ENCODE data around the gene KCNJ14.

KCNJ14 gene

GRCh38 chr19:48513289-48514122 lies 58.1 kb downstream of the KCNJ14 start:
- TF ChIP-seq ZBTB7A (IDR thresholded peaks at IDR 0.05; ENCODE audit: low read depth), result peak; percentile 92
- no peak for TF ChIP-seq NFIC (IDR thresholded peaks at IDR 0.05)
- 0 out of 2 replicates have a peak, but pooled peaks have one; percentile 49 for TF ChIP-seq TAF1 (IDR thresholded peaks at IDR 0.05; ENCODE audit: low read depth)
- no peak for TF ChIP-seq CEBPB (IDR thresholded peaks at IDR 0.05)
- TF ChIP-seq RAD21 (IDR thresholded peaks at IDR 0.05; ENCODE audit: low read depth), result no peak
- no peak for TF ChIP-seq EGR1 (IDR thresholded peaks at IDR 0.05)
- TF ChIP-seq, protein P1, sequence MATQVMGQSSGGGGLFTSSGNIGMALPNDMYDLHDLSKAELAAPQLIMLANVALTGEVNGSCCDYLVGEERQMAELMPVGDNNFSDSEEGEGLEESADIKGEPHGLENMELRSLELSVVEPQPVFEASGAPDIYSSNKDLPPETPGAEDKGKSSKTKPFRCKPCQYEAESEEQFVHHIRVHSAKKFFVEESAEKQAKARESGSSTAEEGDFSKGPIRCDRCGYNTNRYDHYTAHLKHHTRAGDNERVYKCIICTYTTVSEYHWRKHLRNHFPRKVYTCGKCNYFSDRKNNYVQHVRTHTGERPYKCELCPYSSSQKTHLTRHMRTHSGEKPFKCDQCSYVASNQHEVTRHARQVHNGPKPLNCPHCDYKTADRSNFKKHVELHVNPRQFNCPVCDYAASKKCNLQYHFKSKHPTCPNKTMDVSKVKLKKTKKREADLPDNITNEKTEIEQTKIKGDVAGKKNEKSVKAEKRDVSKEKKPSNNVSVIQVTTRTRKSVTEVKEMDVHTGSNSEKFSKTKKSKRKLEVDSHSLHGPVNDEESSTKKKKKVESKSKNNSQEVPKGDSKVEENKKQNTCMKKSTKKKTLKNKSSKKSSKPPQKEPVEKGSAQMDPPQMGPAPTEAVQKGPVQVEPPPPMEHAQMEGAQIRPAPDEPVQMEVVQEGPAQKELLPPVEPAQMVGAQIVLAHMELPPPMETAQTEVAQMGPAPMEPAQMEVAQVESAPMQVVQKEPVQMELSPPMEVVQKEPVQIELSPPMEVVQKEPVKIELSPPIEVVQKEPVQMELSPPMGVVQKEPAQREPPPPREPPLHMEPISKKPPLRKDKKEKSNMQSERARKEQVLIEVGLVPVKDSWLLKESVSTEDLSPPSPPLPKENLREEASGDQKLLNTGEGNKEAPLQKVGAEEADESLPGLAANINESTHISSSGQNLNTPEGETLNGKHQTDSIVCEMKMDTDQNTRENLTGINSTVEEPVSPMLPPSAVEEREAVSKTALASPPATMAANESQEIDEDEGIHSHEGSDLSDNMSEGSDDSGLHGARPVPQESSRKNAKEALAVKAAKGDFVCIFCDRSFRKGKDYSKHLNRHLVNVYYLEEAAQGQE (IDR thresholded peaks at IDR 0.05; ENCODE audit: low read depth), result no peak
- TF ChIP-seq EP300 (IDR thresholded peaks at IDR 0.05; ENCODE audit: borderline replicate concordance), result 0 out of 2 replicates have a peak, but pooled peaks have one; percentile 14
- TF ChIP-seq YY1 (IDR thresholded peaks at IDR 0.05; ENCODE audit: low read depth), result no peak
- peak; percentile 55; the same call in 1 of the 2 replicates for TF ChIP-seq USF1 (IDR thresholded peaks at IDR 0.05)
- TF ChIP-seq TCF12 (IDR thresholded peaks at IDR 0.05; ENCODE audit: low read depth), result peak; percentile 41; the same call in 1 of the 2 replicates
- TF ChIP-seq TEAD4 (IDR thresholded peaks at IDR 0.05), result no peak
- TF ChIP-seq, protein P2, sequence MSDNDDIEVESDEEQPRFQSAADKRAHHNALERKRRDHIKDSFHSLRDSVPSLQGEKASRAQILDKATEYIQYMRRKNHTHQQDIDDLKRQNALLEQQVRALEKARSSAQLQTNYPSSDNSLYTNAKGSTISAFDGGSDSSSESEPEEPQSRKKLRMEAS (IDR thresholded peaks at IDR 0.05), result peak; percentile 40
- TF ChIP-seq CREB1 (IDR thresholded peaks at IDR 0.05; ENCODE audit: low read depth), result no peak
- TF ChIP-seq FOXM1 (IDR thresholded peaks at IDR 0.05; ENCODE audit: borderline replicate concordance, low read depth), result no peak

DNA sequence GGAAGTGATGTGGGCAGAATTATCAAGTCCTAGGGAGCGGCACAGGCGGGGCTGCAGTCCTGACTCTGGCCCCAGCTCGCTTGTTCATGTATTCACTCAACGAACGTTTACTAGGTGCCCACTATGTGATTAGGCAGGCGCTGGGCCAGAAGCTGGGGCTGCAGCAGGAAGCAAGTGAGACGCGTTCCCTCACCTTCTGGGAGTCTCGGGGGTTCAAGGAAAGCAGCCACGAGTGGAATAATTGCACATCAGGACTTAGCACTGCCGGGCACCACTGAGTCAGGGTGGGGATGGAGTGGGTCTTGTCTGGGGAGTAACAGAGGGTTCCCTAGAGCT lies 58.7 kb downstream of the KCNJ14 start:
- TF ChIP-seq TCF12 (IDR thresholded peaks at IDR 0.05; ENCODE audit: low read depth), result no peak
- no peak for TF ChIP-seq CREB1 (IDR thresholded peaks at IDR 0.05; ENCODE audit: low read depth)
- TF ChIP-seq YY1 (IDR thresholded peaks at IDR 0.05; ENCODE audit: low read depth), result no peak
- no peak for TF ChIP-seq NFIC (IDR thresholded peaks at IDR 0.05)
- TF ChIP-seq FOXM1 (IDR thresholded peaks at IDR 0.05; ENCODE audit: borderline replicate concordance, low read depth), result no peak
- no peak for TF ChIP-seq ZBTB7A (IDR thresholded peaks at IDR 0.05; ENCODE audit: low read depth)
- TF ChIP-seq, protein P1 (IDR thresholded peaks at IDR 0.05; ENCODE audit: low read depth), result no peak
- TF ChIP-seq RAD21 (IDR thresholded peaks at IDR 0.05; ENCODE audit: low read depth), result no peak
- no peak for TF ChIP-seq EP300 (IDR thresholded peaks at IDR 0.05; ENCODE audit: borderline replicate concordance)
- TF ChIP-seq TEAD4 (IDR thresholded peaks at IDR 0.05), result no peak
- no peak for TF ChIP-seq CEBPB (IDR thresholded peaks at IDR 0.05)

DNA sequence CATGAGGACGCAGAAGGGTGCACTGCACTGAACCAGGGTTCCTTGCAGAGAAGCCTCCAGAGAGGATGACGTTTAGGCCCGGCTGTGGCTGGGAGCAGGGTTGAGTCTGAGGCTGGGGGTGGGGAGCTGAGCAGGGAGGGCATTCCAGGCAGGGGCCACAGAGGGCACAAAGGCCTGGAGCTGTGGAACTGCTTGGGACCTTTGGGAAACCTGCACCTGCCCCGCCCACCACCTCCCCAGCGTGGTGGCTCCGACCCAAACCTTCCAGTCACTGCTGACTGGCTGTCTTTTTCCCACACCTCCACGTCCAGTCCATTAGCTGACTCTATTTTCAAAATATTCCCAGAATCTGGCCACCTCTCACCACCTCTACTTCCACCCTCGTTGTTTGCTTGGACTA lies 61.2 kb downstream of the KCNJ14 start:
- TF ChIP-seq NFIC (IDR thresholded peaks at IDR 0.05) (no peak), CREB1 (IDR thresholded peaks at IDR 0.05; ENCODE audit: low read depth) (no peak), FOXM1 (IDR thresholded peaks at IDR 0.05; ENCODE audit: borderline replicate concordance, low read depth) (no peak), TEAD4 (IDR thresholded peaks at IDR 0.05) (no peak), YY1 (IDR thresholded peaks at IDR 0.05; ENCODE audit: low read depth) (no peak), ZBTB7A (IDR thresholded peaks at IDR 0.05; ENCODE audit: low read depth) (no peak), CEBPB (IDR thresholded peaks at IDR 0.05) (no peak), USF1 (IDR thresholded peaks at IDR 0.05) (no peak), TAF1 (IDR thresholded peaks at IDR 0.05; ENCODE audit: low read depth) (no peak), EGR1 (IDR thresholded peaks at IDR 0.05) (no peak), RAD21 (IDR thresholded peaks at IDR 0.05; ENCODE audit: low read depth) (no peak), TCF12 (IDR thresholded peaks at IDR 0.05; ENCODE audit: low read depth) (no peak), EP300 (IDR thresholded peaks at IDR 0.05; ENCODE audit: borderline replicate concordance) (no peak)
- TF ChIP-seq, protein P1 (IDR thresholded peaks at IDR 0.05; ENCODE audit: low read depth), result no peak
- TF ChIP-seq, protein P2 (IDR thresholded peaks at IDR 0.05), result no peak
